ENCODE measurements around the gene STX19.

DNA sequence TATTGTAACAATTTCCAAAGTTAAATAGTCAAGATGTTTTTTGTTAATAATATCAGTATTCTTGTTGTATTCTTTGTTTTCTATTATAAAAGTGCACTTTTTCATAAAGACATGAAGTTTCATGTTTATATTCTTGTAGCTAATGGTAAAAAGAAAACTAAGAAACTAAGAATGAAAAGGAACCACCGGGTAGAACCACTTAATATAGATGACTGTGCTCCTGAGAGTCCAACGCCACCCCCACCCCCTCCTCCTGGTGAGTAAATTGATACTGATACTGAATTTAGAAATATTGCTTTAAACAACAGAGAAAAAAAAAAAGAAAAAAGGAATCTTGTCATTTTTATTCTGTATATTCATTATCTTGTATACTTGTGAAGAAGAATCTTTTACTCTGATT, 20.9 kb upstream of the STX19 start:
- TF ChIP-seq, protein P1, sequence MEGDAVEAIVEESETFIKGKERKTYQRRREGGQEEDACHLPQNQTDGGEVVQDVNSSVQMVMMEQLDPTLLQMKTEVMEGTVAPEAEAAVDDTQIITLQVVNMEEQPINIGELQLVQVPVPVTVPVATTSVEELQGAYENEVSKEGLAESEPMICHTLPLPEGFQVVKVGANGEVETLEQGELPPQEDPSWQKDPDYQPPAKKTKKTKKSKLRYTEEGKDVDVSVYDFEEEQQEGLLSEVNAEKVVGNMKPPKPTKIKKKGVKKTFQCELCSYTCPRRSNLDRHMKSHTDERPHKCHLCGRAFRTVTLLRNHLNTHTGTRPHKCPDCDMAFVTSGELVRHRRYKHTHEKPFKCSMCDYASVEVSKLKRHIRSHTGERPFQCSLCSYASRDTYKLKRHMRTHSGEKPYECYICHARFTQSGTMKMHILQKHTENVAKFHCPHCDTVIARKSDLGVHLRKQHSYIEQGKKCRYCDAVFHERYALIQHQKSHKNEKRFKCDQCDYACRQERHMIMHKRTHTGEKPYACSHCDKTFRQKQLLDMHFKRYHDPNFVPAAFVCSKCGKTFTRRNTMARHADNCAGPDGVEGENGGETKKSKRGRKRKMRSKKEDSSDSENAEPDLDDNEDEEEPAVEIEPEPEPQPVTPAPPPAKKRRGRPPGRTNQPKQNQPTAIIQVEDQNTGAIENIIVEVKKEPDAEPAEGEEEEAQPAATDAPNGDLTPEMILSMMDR (IDR thresholded peaks at IDR 0.05; ENCODE audit: low read length): no peak
- no peak for TF ChIP-seq EZH2 (IDR thresholded peaks at IDR 0.05; ENCODE audit: borderline replicate concordance, low read length)
